ENCODE results near the gene CTSC. TPM values are rescaled to one million over a fixed set of nuclear protein-coding genes. Genes with fewer than 3 reads are reported as not detected.

CTSC gene
- total and polyA plus RNA-seq, 2 of the 13 experiments (the other 11 are each of a cell fraction or from before 2014, with no cell fraction given) = 144 to 210 TPM

- H4K20me1 ChIP-seq (ENCODE audit: insufficient read depth, low read length) = no peaks in the 10 kb centered on the region
- no peak for ATAC-seq
- H3K9me3 ChIP-seq (ENCODE audit: low read length) = no peaks in the 10 kb centered on the region
- CTCF ChIA-PET (ENCODE audit: low intra/inter-chr PET ratio, low total read pairs) = no interaction called here
- peaks cover 24% of the 10 kb centered on the region for H3K4me1 ChIP-seq (ENCODE audit: insufficient read depth, low read length)
- peak; percentile 15 for DNase-seq (ENCODE audit: low spot score)
- no peak overlapping the region for H2AFZ ChIP-seq (ENCODE audit: low read length)
- no peak for FAIRE-seq
- POLR2A ChIA-PET = no interaction called here
- in situ Hi-C loops (cut with HindIII; ENCODE audit: extremely low pct_ligation_motif_present, low pct_unique_long_range_greater_than_20kb) (no loop called here), intact Hi-C loops (cut with micrococcal nuclease; ENCODE audit: unreplicated experiment) (no loop called here)
- no peak overlapping the region for H3K4me3 ChIP-seq (replicated peaks in 1 of 3; ENCODE audit: insufficient read depth in 1 of 3, low read depth in 2 of 3, low read length in 3 of 3)
- peak overlapping the region; percentile 47; the same call in 1 of the 2 replicates for H3K4me2 ChIP-seq (ENCODE audit: low read depth, low read length)
- 31% methylated on average over 4 of the region's 4 CpGs for WGBS (ENCODE audit: low lambda C conversion rate)
- no TSS peak for BruUV-seq (replicated peaks)
- H3K27me3 ChIP-seq (ENCODE audit: control insufficient read depth in 1 of 2, insufficient read depth in 2 of 2, low read length in 2 of 2) = no peaks in the 10 kb centered on the region; a peak in 1 of 5 replicates
- H3K36me3 ChIP-seq (replicated peaks in 1 of 2; ENCODE audit: control insufficient read depth in 1 of 2, insufficient read depth in 2 of 2, low read length in 2 of 2) = peaks cover 0 to 4% of the 10 kb centered on the region in 2 experiments; a peak in 1 of 5 replicates
- H3K27ac ChIP-seq (ENCODE audit: extremely low read length, insufficient read depth, low read length) = no peak overlapping the region
- no peak overlapping the region for H3K9ac ChIP-seq (ENCODE audit: insufficient read depth, low read depth, low read length)
- peaks cover 15% of the 10 kb centered on the region for H3K79me2 ChIP-seq (ENCODE audit: insufficient read depth, low read length)
- TF ChIP-seq TEAD3 (CRISPR knock-in tag; optimal IDR thresholded peaks at IDR 0.05; ENCODE audit: borderline replicate concordance) (peak; percentile 90), EZH2 (conservative IDR thresholded peaks at IDR 0.05; ENCODE audit: low read depth, low read length) (no peak), HHEX (CRISPR knock-in tag; IDR thresholded peaks at IDR 0.05) (no peak), GFI1 (CRISPR knock-in tag; IDR thresholded peaks at IDR 0.05; ENCODE audit: borderline replicate concordance) (no peak), PATZ1 (CRISPR knock-in tag; IDR thresholded peaks at IDR 0.05) (no peak), ATM (IDR thresholded peaks at IDR 0.05; ENCODE audit: borderline replicate concordance) (no peak), ZNF737 (CRISPR knock-in tag; IDR thresholded peaks at IDR 0.05; ENCODE audit: borderline replicate concordance) (no peak), ZNF292 (CRISPR knock-in tag; IDR thresholded peaks at IDR 0.05; ENCODE audit: borderline replicate concordance, low read depth) (no peak), ZNF329 (CRISPR knock-in tag; IDR thresholded peaks at IDR 0.05; ENCODE audit: low read depth) (no peak), ZNF460 (CRISPR knock-in tag; IDR thresholded peaks at IDR 0.05; ENCODE audit: borderline replicate concordance) (no peak), ZNF337 (CRISPR knock-in tag; IDR thresholded peaks at IDR 0.05; ENCODE audit: borderline replicate concordance, low read depth) (no peak), ZNF788 (CRISPR knock-in tag; IDR thresholded peaks at IDR 0.05; ENCODE audit: borderline replicate concordance) (no peak), KLF9 (CRISPR knock-in tag; IDR thresholded peaks at IDR 0.05; ENCODE audit: low read depth) (no peak), CHD2 (IDR thresholded peaks at IDR 0.05; ENCODE audit: low read depth, low read length) (no peak), ZMYM3 (CRISPR knock-in tag; IDR thresholded peaks at IDR 0.05) (0 out of 2 replicates have a peak, but pooled peaks have one; percentile 21), HDAC1 (CRISPR knock-in tag; IDR thresholded peaks at IDR 0.05) (no peak), GABPA (IDR thresholded peaks at IDR 0.05; ENCODE audit: low read depth, low read length) (no peak), GABPA (CRISPR knock-in tag; IDR thresholded peaks at IDR 0.05; ENCODE audit: low read depth) (no peak), SMARCE1 (IDR thresholded peaks at IDR 0.05; ENCODE audit: borderline replicate concordance) (no peak), ATF2 (CRISPR knock-in tag; IDR thresholded peaks at IDR 0.05) (no peak), GATAD2A (CRISPR knock-in tag; IDR thresholded peaks at IDR 0.05) (0 out of 2 replicates have a peak, but pooled peaks have one; percentile 18), MAFK (conservative IDR thresholded peaks at IDR 0.05 in 1 of 2, IDR thresholded peaks at IDR 0.05 in 1 of 2; ENCODE audit: low read length in 2 of 2) (no peak), CEBPB (IDR thresholded peaks at IDR 0.05; ENCODE audit: borderline replicate concordance, low read depth, low read length) (peak; percentile 90), ZNF841 (CRISPR knock-in tag; IDR thresholded peaks at IDR 0.05; ENCODE audit: borderline replicate concordance) (no peak)
Measured at GRCh38 chr11:88335284-88335683, 2.3 kb downstream of the CTSC start.
